A549 (cell line): ENCODE measurements around the gene REEP3. TPM values are rescaled to one million over a fixed set of nuclear protein-coding genes. Genes with fewer than 3 reads are reported as not detected.
"Not testable (repeated sequence)": the region's sequence is repeated elsewhere in the genome, so short reads cannot be mapped to it uniquely, and the experiment has no call there.

Experiments used
- ATAC-seq, 2 experiments: fragments of 200-7000 bp in 1 of 2; fragments of >200 bp in 1 of 2; cut with Nextera tagmentation in 1 of 2; cut with Tn5 transposase in 1 of 2; 3 replicates each; pipeline versions ENCODE4 v1.8.0 to v1.9.1; 2018 to 2020; ENCODE audit warnings: mild to moderate bottlenecking in 1 of 2, moderate library complexity in 1 of 2
- CTCF ChIA-PET: fragments of 300-600 bp; sonication (Branson Sonifier 250); formaldehyde crosslinking; extraction: SDS; loops from one replicate; lab custom pipeline; 2021; ENCODE audit warnings: antibody characterized with exemption, inconsistent platforms; lab: Yijun Ruan, JAX
- POLR2A ChIA-PET: fragments of 350-600 bp; formaldehyde crosslinking; extraction: SDS; loops from one replicate; lab custom pipeline; 2021; ENCODE audit warnings: antibody characterized with exemption, inconsistent platforms; lab: Yijun Ruan, JAX
- DNase-seq, 2 experiments: peaks; one replicate each; pipeline versions ENCODE4 v3.0.0 to v3.0.0-alpha.2; 2011 to 2016; ENCODE audit warnings: low read depth in 1 of 2, low spot score in 1 of 2
- FAIRE-seq: peaks from 2 replicates; lab custom pipeline; 2011; peaks lifted over from hg19 to GRCh38; lab: Jason Lieb, UNC
- H3K27ac ChIP-seq, 2 experiments: fragments of >200 bp; sonication (Bioruptor Twin); formaldehyde crosslinking; 3 replicates each; pipeline ENCODE4 v1.5.1; 2016 to 2017
- H3K4me1 ChIP-seq: fragments of >200 bp; sonication (Bioruptor Twin); formaldehyde crosslinking; 3 replicates; pipeline ENCODE4 v1.6.1; 2016
- H3K4me2 ChIP-seq: fragments of >200 bp; sonication (Bioruptor Twin); formaldehyde crosslinking; 3 replicates; pipeline ENCODE4 v1.6.1; 2016
- H3K4me3 ChIP-seq: fragments of >200 bp; sonication (Bioruptor Twin); formaldehyde crosslinking; 3 replicates; pipeline ENCODE4 v1.5.1; 2016
- H3K9me3 ChIP-seq: fragments of >200 bp; sonication (Bioruptor Twin); formaldehyde crosslinking; 3 replicates; pipeline ENCODE4 v1.6.1; 2016
- BHLHE40 ChIP-seq: IDR thresholded peaks from 2 replicates; pipeline ENCODE4 v1.6.1; 2012; ENCODE audit warnings: low read depth, low read length, inconsistent platforms
- CBX2 ChIP-seq: fragments of 200-600 bp; sonication (generic); IDR thresholded peaks from 2 replicates; pipeline ENCODE4 v1.6.1; 2016; ENCODE audit warnings: low read depth, mild to moderate bottlenecking, borderline replicate concordance
- CHD4 ChIP-seq: fragments of 200-600 bp; sonication (generic); IDR thresholded peaks from 2 replicates; pipeline ENCODE4 v1.6.1; 2016; ENCODE audit warnings: antibody characterized with exemption, mild to moderate bottlenecking, borderline replicate concordance
- EP300 ChIP-seq, 2 experiments: fragments of >200 bp; sonication (Bioruptor Twin); formaldehyde crosslinking; IDR thresholded peaks; 2 replicates in 1 of 2; 3 replicates in 1 of 2; pipeline ENCODE4 v1.6.1; 2016 to 2017
- ESRRA ChIP-seq: fragments of 150-350 bp; IDR thresholded peaks from 2 replicates; pipeline ENCODE4 v1.6.1; 2014; ENCODE audit warnings: mild to moderate bottlenecking, low read length, borderline replicate concordance
- FOSB ChIP-seq: fragments of 250-450 bp; sonication (Bioruptor Pico); IDR thresholded peaks from 2 replicates; pipeline ENCODE4 v1.5.0; 2020; ENCODE audit warnings: mild to moderate bottlenecking, moderate library complexity
- FOSL2 ChIP-seq, 2 experiments: fragments of 450-650 bp in 1 of 2; fragments of >200 bp in 1 of 2; sonication (Bioruptor Twin) in 1 of 2; formaldehyde crosslinking; IDR thresholded peaks; 2 replicates each; pipeline versions ENCODE4 v1.5.0 to v1.6.1; 2016 to 2020; ENCODE audit warnings: mild to moderate bottlenecking in 1 of 2, moderate library complexity in 1 of 2
- HDAC2 ChIP-seq: fragments of 200-600 bp; sonication (generic); IDR thresholded peaks from 2 replicates; pipeline ENCODE4 v1.6.1; 2016
- HOXB5 ChIP-seq: fragments of 250-450 bp; sonication (Bioruptor Pico); IDR thresholded peaks from 2 replicates; pipeline ENCODE4 v1.5.0; 2020; ENCODE audit warnings: mild to moderate bottlenecking, moderate library complexity
- MAZ ChIP-seq: fragments of 150-350 bp; IDR thresholded peaks from 2 replicates; pipeline ENCODE4 v1.6.1; 2014; ENCODE audit warnings: antibody characterized with exemption, low read depth, low read length, borderline replicate concordance
- NFE2L2 ChIP-seq: fragments of 150-350 bp; conservative IDR thresholded peaks from 2 replicates; pipeline ENCODE4 v1.6.1; 2014; ENCODE audit warnings: low read length
- NPAS2 ChIP-seq: fragments of 250-450 bp; sonication (Bioruptor Pico); IDR thresholded peaks from 2 replicates; pipeline ENCODE4 v1.8.0; 2022; ENCODE audit warnings: mild to moderate bottlenecking, moderate library complexity, borderline replicate concordance
- POLR2A ChIP-seq: IDR thresholded peaks from 2 replicates; pipeline ENCODE4 v1.6.1; 2012; ENCODE audit warnings: mild to moderate bottlenecking, low read length
- RAD21 ChIP-seq, 2 experiments: fragments of >200 bp in 1 of 2; sonication (Bioruptor Twin) in 1 of 2; formaldehyde crosslinking in 1 of 2; IDR thresholded peaks in 1 of 2; conservative IDR thresholded peaks in 1 of 2; 2 replicates in 1 of 2; 3 replicates in 1 of 2; pipeline ENCODE4 v1.6.1; 2012 to 2018; ENCODE audit warnings: inconsistent platforms in 1 of 2
- RARB ChIP-seq: fragments of 250-450 bp; sonication (Bioruptor Pico); IDR thresholded peaks from 2 replicates; pipeline ENCODE4 v1.8.0; 2021; ENCODE audit warnings: mild to moderate bottlenecking, moderate library complexity
- SMC3 ChIP-seq: fragments of >200 bp; sonication (Bioruptor Twin); formaldehyde crosslinking; IDR thresholded peaks from 3 replicates; pipeline ENCODE4 v1.6.1; 2018; ENCODE audit warnings: inconsistent platforms
- ZFP36 ChIP-seq: fragments of 450-650 bp; IDR thresholded peaks from 2 replicates; pipeline ENCODE4 v1.6.1; 2014; ENCODE audit warnings: borderline replicate concordance; ENCODE audit not compliant: partially characterized antibody
- ZSCAN20 ChIP-seq: fragments of 250-450 bp; sonication (Bioruptor Pico); IDR thresholded peaks from 2 replicates; pipeline ENCODE4 v1.8.0; 2022; ENCODE audit warnings: mild to moderate bottlenecking, moderate library complexity
- WGBS: methylation state at CpG from one replicate; pipeline ENCODE4 v1.1.6; 2017; ENCODE audit errors: missing lambda C conversion rate; 5-methylcytosine and 5-hydroxymethylcytosine counted together
- polyA plus RNA-seq, 4 experiments: library from polyadenylated mRNA; depleted of rRNA in 3 of 4; stranded (reverse); fragments of >200 nt; fragmentation: RNase III in 1 of 4; extraction: RNeasy Plus Mini Kit Qiagen cat#74134 plus additional on column Dnase treatment in 1 of 4; gene quantifications; 2 replicates in 3 of 4; 3 replicates in 1 of 4; pipeline ENCODE4 v1.2.3, GENCODE V29; 2011 to 2017
- TF ChIP-seq, protein P1 (sequence below): fragments of 250-450 bp; sonication (Bioruptor Pico); IDR thresholded peaks from 2 replicates; pipeline ENCODE4 v1.5.0; 2021; ENCODE audit warnings: mild to moderate bottlenecking, moderate library complexity, borderline replicate concordance
- TF ChIP-seq, protein P2 (sequence below): fragments of 150-350 bp; IDR thresholded peaks from 2 replicates; pipeline ENCODE4 v1.6.1; 2014; ENCODE audit warnings: low read depth, mild to moderate bottlenecking, low read length
- TF ChIP-seq, protein P3 (sequence below): fragments of >200 bp; sonication (Bioruptor Twin); formaldehyde crosslinking; IDR thresholded peaks from 2 replicates; pipeline ENCODE4 v1.6.1; 2016
- TF ChIP-seq, protein P4 (sequence below): IDR thresholded peaks from 2 replicates; pipeline ENCODE4 v1.6.1; 2012
- TF ChIP-seq, protein P5 (sequence below): fragments of >200 bp; sonication (Bioruptor Twin); formaldehyde crosslinking; IDR thresholded peaks from 3 replicates; pipeline ENCODE4 v1.5.1; 2016

Gene REEP3
- polyA plus RNA-seq, 2 of the 4 experiments (the other 2 are of a cell fraction) = 19.6 to 35.8 TPM

DNA sequence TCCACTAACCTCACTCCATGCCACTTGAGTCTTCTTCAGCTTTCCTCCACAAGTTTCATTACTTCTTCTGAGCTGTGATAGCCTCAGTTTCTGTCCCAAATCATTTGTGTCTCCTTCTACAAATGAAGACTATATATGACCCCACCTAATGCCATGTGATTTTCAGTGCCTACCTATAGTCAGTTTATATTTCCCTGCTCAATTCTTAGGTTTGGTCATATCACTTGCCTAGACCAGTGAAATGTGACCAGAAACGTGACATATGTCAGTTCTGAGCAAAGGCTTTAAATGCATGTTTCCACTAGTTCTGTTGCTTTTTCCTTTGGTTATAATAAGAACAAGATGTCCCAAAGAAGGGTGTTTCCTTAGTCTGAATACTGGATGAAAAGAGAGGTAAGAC lies 24.6 kb upstream of the REEP3 start:
- Histone ChIP-seq H3K4me1 (peaks cover 32% of the 10 kb centered on the region), H3K4me2 (no peak overlapping the region), H3K27ac (no peak overlapping the region), H3K4me3 (no peak overlapping the region), H3K9me3 (no peaks in the 10 kb centered on the region)
- DNase-seq = no peak
- FAIRE-seq = no peak
- TF ChIP-seq MAZ (no peak), CHD4 (no peak), ZSCAN20 (CRISPR knock-in tag) (no peak), NFE2L2 (no peak), NPAS2 (CRISPR knock-in tag) (no peak), POLR2A (no peak), BHLHE40 (no peak)
- TF ChIP-seq, protein P1, sequence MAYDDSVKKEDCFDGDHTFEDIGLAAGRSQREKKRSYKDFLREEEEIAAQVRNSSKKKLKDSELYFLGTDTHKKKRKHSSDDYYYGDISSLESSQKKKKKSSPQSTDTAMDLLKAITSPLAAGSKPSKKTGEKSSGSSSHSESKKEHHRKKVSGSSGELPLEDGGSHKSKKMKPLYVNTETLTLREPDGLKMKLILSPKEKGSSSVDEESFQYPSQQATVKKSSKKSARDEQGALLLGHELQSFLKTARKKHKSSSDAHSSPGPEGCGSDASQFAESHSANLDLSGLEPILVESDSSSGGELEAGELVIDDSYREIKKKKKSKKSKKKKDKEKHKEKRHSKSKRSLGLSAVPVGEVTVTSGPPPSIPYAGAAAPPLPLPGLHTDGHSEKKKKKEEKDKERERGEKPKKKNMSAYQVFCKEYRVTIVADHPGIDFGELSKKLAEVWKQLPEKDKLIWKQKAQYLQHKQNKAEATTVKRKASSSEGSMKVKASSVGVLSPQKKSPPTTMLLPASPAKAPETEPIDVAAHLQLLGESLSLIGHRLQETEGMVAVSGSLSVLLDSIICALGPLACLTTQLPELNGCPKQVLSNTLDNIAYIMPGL (CRISPR knock-in tag) = no peak
- TF ChIP-seq, protein P2, sequence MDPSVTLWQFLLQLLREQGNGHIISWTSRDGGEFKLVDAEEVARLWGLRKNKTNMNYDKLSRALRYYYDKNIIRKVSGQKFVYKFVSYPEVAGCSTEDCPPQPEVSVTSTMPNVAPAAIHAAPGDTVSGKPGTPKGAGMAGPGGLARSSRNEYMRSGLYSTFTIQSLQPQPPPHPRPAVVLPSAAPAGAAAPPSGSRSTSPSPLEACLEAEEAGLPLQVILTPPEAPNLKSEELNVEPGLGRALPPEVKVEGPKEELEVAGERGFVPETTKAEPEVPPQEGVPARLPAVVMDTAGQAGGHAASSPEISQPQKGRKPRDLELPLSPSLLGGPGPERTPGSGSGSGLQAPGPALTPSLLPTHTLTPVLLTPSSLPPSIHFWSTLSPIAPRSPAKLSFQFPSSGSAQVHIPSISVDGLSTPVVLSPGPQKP = no peak
- TF ChIP-seq, protein P3, sequence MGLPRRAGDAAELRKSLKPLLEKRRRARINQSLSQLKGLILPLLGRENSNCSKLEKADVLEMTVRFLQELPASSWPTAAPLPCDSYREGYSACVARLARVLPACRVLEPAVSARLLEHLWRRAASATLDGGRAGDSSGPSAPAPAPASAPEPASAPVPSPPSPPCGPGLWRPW = no peak
- WGBS = 92% methylated on average over 1 of the region's 1 CpG
- POLR2A ChIA-PET = no interaction called here
- no peak for ATAC-seq
- CTCF ChIA-PET = no interaction called here

DNA sequence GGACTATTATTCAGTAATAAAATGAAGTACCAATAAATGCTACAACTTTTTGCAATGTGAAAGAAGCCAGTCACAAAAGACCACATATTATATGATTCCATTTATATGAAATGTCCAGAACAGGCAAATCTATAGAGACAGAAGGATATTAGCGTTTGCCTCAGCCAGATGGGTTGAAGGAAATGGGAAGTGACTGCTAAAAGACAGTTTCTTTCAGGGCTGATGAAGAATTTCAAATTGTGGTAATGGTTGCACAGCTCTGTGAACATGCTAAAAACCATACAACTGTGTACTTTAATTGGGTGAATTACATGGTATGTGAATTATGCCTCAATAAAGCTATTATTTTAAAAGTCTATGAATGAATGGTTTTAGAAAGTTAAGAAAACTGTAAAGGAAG lies 23.9 kb upstream of the REEP3 start:
- no peaks in the 10 kb centered on the region for H3K9me3 ChIP-seq
- no peak for DNase-seq
- peaks cover 24% of the 10 kb centered on the region for H3K4me1 ChIP-seq
- 90% methylated on average over 1 of the region's 1 CpG for WGBS
- TF ChIP-seq MAZ (no peak), FOSB (no peak), HOXB5 (CRISPR knock-in tag) (no peak), CBX2 (no peak), RARB (CRISPR knock-in tag) (no peak), FOSL2 (IDR thresholded peaks at IDR 0.05) (no peak), FOSL2 (CRISPR knock-in tag; IDR thresholded peaks at IDR 0.05) (no peak), SMC3 (no peak)
- TF ChIP-seq, protein P4, sequence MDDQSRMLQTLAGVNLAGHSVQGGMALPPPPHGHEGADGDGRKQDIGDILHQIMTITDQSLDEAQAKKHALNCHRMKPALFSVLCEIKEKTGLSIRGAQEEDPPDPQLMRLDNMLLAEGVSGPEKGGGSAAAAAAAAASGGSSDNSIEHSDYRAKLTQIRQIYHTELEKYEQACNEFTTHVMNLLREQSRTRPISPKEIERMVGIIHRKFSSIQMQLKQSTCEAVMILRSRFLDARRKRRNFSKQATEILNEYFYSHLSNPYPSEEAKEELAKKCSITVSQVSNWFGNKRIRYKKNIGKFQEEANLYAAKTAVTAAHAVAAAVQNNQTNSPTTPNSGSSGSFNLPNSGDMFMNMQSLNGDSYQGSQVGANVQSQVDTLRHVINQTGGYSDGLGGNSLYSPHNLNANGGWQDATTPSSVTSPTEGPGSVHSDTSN = no peak
- no peak overlapping the region for H3K4me3 ChIP-seq
- POLR2A ChIA-PET = no interaction called here
- no peak for FAIRE-seq
- CTCF ChIA-PET = interaction anchor here (1.2 kb wide), 1 partner anchor 132 kb away, joined by 4 read pairs; no protein-coding TSS in a partner anchor
- H3K27ac ChIP-seq = no peak overlapping the region
- no peak for ATAC-seq
- H3K4me2 ChIP-seq = no peak overlapping the region

DNA sequence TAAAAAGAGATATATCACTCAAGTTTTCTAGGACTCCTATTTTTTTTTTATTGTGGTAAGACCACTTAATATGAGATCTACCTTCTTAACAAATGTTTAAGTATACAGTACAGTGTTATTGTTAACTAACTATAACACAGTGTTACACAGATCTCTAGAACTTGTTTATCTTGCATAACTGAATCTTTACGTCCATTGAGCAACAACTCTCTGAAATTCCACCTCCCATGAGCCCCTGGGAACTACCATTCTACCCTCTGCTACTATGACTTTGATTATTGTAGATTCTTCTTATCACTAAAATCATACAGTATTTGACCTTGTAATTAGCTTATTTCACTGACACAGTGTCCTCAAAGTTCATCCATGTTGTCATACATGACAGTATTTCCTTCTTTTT lies 22.5 kb upstream of the REEP3 start:
- H3K4me2 ChIP-seq = peak overlapping the region; percentile 36; the same call in 1 of the 3 replicates
- POLR2A ChIA-PET = no interaction called here
- CTCF ChIA-PET = interaction anchor here (1.2 kb wide), 1 partner anchor 131 kb away, joined by 4 read pairs; no protein-coding TSS in a partner anchor

DNA sequence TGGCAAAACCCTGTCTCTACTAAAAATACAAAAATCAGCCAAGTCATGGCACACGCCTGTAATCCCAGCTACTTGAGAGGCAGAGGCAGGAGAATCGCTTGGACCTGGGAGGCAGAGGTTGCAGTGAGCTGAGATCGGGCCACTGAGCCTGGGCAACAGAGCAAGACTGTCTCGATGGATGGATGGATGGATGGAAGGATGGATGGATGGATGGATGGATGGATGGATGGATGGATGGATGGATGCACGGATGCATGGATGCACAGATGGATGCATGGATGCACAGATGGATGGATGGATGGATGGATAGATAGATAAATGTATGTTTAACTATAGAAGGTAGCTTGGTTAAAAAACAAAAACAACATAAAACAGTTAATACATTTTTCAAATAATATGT lies 20.6 kb upstream of the REEP3 start:
- DNase-seq, H3K27ac ChIP-seq, POLR2A ChIA-PET, FAIRE-seq, H3K4me3 ChIP-seq, H3K4me2 ChIP-seq, H3K9me3 ChIP-seq, ATAC-seq: not testable (repeated sequence)
- 90% methylated on average over 5 of the region's 5 CpGs for WGBS
- H3K4me1 ChIP-seq = peaks cover 23% of the 10 kb centered on the region
- CTCF ChIA-PET = interaction anchor here (0.7 to 1.4 kb wide), 2 partner anchors 9 to 220 kb away, joined by 3 to 5 read pairs; no protein-coding TSS in a partner anchor

More for the DNA sequence above, 22.5 kb upstream of the REEP3 start:
- 71% methylated on average over 1 of the region's 1 CpG for WGBS
- peak; percentile 46 for FAIRE-seq
- no peak overlapping the region for H3K27ac ChIP-seq
- H3K4me3 ChIP-seq = no peak overlapping the region
- H3K4me1 ChIP-seq = peaks cover 15% of the 10 kb centered on the region
- no peak for DNase-seq
- ATAC-seq = no peak
- TF ChIP-seq, protein P5, sequence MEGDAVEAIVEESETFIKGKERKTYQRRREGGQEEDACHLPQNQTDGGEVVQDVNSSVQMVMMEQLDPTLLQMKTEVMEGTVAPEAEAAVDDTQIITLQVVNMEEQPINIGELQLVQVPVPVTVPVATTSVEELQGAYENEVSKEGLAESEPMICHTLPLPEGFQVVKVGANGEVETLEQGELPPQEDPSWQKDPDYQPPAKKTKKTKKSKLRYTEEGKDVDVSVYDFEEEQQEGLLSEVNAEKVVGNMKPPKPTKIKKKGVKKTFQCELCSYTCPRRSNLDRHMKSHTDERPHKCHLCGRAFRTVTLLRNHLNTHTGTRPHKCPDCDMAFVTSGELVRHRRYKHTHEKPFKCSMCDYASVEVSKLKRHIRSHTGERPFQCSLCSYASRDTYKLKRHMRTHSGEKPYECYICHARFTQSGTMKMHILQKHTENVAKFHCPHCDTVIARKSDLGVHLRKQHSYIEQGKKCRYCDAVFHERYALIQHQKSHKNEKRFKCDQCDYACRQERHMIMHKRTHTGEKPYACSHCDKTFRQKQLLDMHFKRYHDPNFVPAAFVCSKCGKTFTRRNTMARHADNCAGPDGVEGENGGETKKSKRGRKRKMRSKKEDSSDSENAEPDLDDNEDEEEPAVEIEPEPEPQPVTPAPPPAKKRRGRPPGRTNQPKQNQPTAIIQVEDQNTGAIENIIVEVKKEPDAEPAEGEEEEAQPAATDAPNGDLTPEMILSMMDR = no peak
- TF ChIP-seq ESRRA = no peak
- no peak for TF ChIP-seq EP300 (IDR thresholded peaks at IDR 0.05)
- TF ChIP-seq HDAC2 = no peak
- TF ChIP-seq RAD21 (conservative IDR thresholded peaks at IDR 0.05 in 1 of 2, IDR thresholded peaks at IDR 0.05 in 1 of 2) = no peak
- no peak for TF ChIP-seq ZFP36
- no peaks in the 10 kb centered on the region for H3K9me3 ChIP-seq
